ENCODE results near the gene PCMT1. TPM values are rescaled to one million over a fixed set of nuclear protein-coding genes. Genes with fewer than 3 reads are reported as not detected.

Gene PCMT1
- total and polyA plus RNA-seq, 9 donors: 48.1 to 71.8 (median 54.7) TPM

DNA sequence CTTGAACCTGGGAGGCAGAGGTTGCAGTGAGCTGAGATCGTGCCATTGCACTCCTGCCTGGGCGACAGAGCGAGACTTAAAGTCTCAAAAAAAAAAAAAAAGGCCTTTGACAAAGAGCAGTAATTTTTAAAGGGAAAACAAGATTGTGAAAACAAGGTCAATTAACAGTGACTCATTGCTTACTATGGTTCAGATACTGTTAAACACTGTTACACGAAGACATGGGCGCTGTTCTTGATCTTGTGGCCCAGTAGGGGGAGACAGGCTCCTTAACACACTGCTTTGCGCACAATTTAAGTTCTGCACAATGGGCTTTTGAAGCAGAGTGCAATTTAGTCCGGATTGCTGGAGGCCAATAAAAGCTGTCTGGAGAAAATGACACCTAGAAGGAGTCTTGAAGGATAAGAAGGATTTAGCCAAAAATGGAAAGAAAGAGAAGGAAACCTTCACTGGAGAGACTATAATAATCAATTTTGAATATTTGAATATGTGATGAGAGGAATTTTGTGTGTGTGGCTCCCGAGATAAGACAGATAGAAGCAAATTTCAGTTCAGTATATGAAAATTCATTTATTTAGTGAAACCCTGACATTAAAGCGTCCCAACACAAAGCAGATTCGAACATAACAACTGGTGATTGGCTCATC, 25.6 kb upstream of the PCMT1 start:
- Histone ChIP-seq H3K4me1 (ENCODE audit: insufficient read depth) (no peaks in the 10 kb centered on the region), H3K4me3 (no peak overlapping the region), H3K27ac (no peak overlapping the region), H3K27me3 (no peaks in the 10 kb centered on the region), H3K36me3 (no peaks in the 10 kb centered on the region), H3K9me3 (no peaks in the 10 kb centered on the region)
- no peak for DNase-seq
- no peak for TF ChIP-seq EP300 (IDR thresholded peaks at IDR 0.05)
- peak in 2 of 3 donors; percentile 32 to 39 for TF ChIP-seq CTCF (IDR thresholded peaks at IDR 0.05)
- intact Hi-C loops (cut with DNase I): no loop called here
- 71 to 76% (median 76%) methylated on average over 10 of the region's 10 CpGs for WGBS, 3 donors

GRCh38 chr6:149725785-149726184, 23.8 kb upstream of the PCMT1 start:
- WGBS, 3 donors: 88 to 96% (median 90%) methylated on average over 3 of the region's 3 CpGs
- no peaks in the 10 kb centered on the region for H3K9me3 ChIP-seq
- no peak overlapping the region for H3K4me3 ChIP-seq
- H3K4me1 ChIP-seq (ENCODE audit: insufficient read depth): no peaks in the 10 kb centered on the region
- H3K27ac ChIP-seq: no peak overlapping the region
- DNase-seq: no peak
- intact Hi-C loops (cut with DNase I): no loop called here
- H3K27me3 ChIP-seq: no peaks in the 10 kb centered on the region
- no peaks in the 10 kb centered on the region for H3K36me3 ChIP-seq
- TF ChIP-seq CTCF (IDR thresholded peaks at IDR 0.05): no peak

DNA sequence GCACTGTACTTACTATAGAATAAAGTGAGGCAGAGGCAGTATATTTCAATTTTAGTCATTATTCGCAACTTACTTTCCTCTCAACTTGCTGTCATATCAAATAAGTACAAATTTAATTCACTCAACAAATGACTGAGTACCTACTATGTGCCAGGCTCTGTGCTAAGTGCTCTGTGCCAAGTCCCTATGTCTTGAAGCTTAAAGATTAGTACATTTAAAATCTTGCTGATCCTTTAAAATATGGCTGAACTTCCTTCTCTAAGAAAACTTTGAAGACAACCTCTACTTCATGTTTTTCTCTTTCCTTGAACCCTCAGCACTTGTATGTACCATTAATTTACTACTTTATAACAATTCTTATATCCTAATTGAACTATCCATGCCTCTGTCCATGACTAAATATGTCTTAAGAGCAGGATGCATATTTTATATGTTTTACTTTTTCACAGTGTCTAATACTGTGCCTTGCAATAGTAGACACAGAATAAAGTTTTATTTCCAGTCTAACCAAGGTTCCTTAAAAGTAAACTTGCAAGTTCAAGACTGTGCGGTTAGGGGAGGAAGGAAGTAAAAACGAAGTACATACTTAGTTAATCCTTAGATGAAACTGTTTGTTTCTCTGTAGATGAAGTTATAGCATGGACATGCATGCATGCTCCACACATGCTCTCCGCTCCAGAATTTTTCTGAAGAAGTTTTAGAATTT, 21.6 kb upstream of the PCMT1 start:
- Histone ChIP-seq H3K27ac (no peak overlapping the region), H3K4me3 (no peak overlapping the region), H3K9me3 (no peaks in the 10 kb centered on the region), H3K36me3 (no peaks in the 10 kb centered on the region), H3K4me1 (ENCODE audit: insufficient read depth) (no peaks in the 10 kb centered on the region), H3K27me3 (no peaks in the 10 kb centered on the region)
- DNase-seq: no peak
- TF ChIP-seq POLR2A (IDR thresholded peaks at IDR 0.05): no peak
- no peak for TF ChIP-seq CTCF (IDR thresholded peaks at IDR 0.05)
- TF ChIP-seq EP300 (IDR thresholded peaks at IDR 0.05): no peak
- intact Hi-C loops (cut with DNase I): no loop called here
- 86 to 93% (median 91%) methylated on average over 4 of the region's 4 CpGs for WGBS, 3 donors

GRCh38 chr6:149728499-149729234, 20.9 kb upstream of the PCMT1 start:
- no peak overlapping the region for H3K4me3 ChIP-seq
- H3K36me3 ChIP-seq: no peaks in the 10 kb centered on the region
- H3K4me1 ChIP-seq (ENCODE audit: insufficient read depth): no peaks in the 10 kb centered on the region
- no peak overlapping the region for H3K27ac ChIP-seq
- no peaks in the 10 kb centered on the region for H3K9me3 ChIP-seq
- DNase-seq: no peak
- no peaks in the 10 kb centered on the region for H3K27me3 ChIP-seq
- TF ChIP-seq CTCF (IDR thresholded peaks at IDR 0.05) (no peak), EP300 (IDR thresholded peaks at IDR 0.05) (no peak), POLR2A (IDR thresholded peaks at IDR 0.05) (no peak)
- WGBS, 3 donors: 83 to 87% (median 86%) methylated on average over 5 of the region's 5 CpGs
- intact Hi-C loops (cut with DNase I): no loop called here

Data from ovary (tissue), 9 donors.